GM12878 (cell line): ENCODE data around the gene PHLDB3. TPM values are rescaled to one million over a fixed set of nuclear protein-coding genes. Genes with fewer than 3 reads are reported as not detected.

Source experiments
- ATAC-seq: fragments of 200-7000 bp; cut with Tn5 transposase; 3 replicates; pipeline ENCODE4 v1.9.1; 2020; ENCODE audit warnings: mild to moderate bottlenecking, moderate library complexity
- BruUV-seq: library from RNA; stranded (reverse); fragments of 400-500 nt; replicated peaks from 2 replicates; lab custom pipeline; 2021; lab: Mats Ljungman, UMichigan
- CTCF ChIA-PET: fragments of 300-600 bp; sonication (Branson Sonifier 250); formaldehyde crosslinking; extraction: SDS; loops from one replicate; lab custom pipeline; 2021; ENCODE audit warnings: inconsistent platforms; lab: Yijun Ruan, JAX
- POLR2A ChIA-PET: fragments of 350-600 bp; formaldehyde crosslinking; extraction: SDS; loops from one replicate; lab custom pipeline; 2021; ENCODE audit warnings: inconsistent platforms; lab: Charles Lee
- RAD21 ChIA-PET: fragments of 300-600 bp; sonication (Branson Sonifier 250); formaldehyde crosslinking; loops from one replicate; lab custom pipeline; 2023; ENCODE audit warnings: antibody characterized with exemption; ENCODE audit not compliant: unreplicated experiment; lab: Charles Lee
- SMC1A ChIA-PET: fragments of 300-600 bp; sonication (Branson Sonifier 250); formaldehyde crosslinking; loops from one replicate; lab custom pipeline; 2023; ENCODE audit not compliant: unreplicated experiment, uncharacterized antibody; lab: Charles Lee
- DNase-seq: peaks from one replicate; pipeline ENCODE4 v3.0.0-alpha.2; 2011; ENCODE audit warnings: low read depth, low spot score
- FAIRE-seq: peaks from 3 replicates; lab custom pipeline; 2011; peaks lifted over from hg19 to GRCh38; lab: Jason Lieb, UNC
- H2AFZ ChIP-seq: 2 replicates; pipeline ENCODE4 v1.6.0; 2011; ENCODE audit warnings: low read depth, low read length, control low read depth; ENCODE audit not compliant: control insufficient read depth
- H3K27ac ChIP-seq: 2 replicates; pipeline ENCODE4 v1.5.1; 2011; ENCODE audit warnings: control low read depth; ENCODE audit not compliant: control insufficient read depth, insufficient read depth
- H3K27me3 ChIP-seq, 2 experiments: replicated peaks in 1 of 2; 2 replicates each; pipeline versions ENCODE4 v1.6.0 to v1.6.1; 2011; ENCODE audit warnings: low read length in 1 of 2; ENCODE audit not compliant: control insufficient read depth in 2 of 2, insufficient read depth in 2 of 2
- H3K36me3 ChIP-seq, 2 experiments: 2 replicates each; pipeline ENCODE4 v1.5.1; 2011; ENCODE audit warnings: low read length in 1 of 2; ENCODE audit not compliant: control insufficient read depth in 2 of 2, insufficient read depth in 2 of 2
- H3K4me1 ChIP-seq: 2 replicates; pipeline ENCODE4 v1.6.1; 2011; ENCODE audit warnings: mild to moderate bottlenecking, low read length, moderate library complexity, mixed read lengths; ENCODE audit not compliant: control insufficient read depth, insufficient read depth
- H3K4me2 ChIP-seq: 2 replicates; pipeline ENCODE4 v1.6.0; 2011; ENCODE audit warnings: control low read depth; ENCODE audit not compliant: control insufficient read depth, insufficient read depth
- H3K4me3 ChIP-seq: fragments of 200-600 bp; sonication (generic); 2 replicates; pipeline ENCODE4 v1.5.1; 2016
- H3K79me2 ChIP-seq: 2 replicates; pipeline ENCODE4 v1.6.0; 2011; ENCODE audit warnings: low read length; ENCODE audit not compliant: control insufficient read depth, insufficient read depth
- H3K9ac ChIP-seq: 2 replicates; pipeline ENCODE4 v1.8.0; 2011; ENCODE audit warnings: low read length, control low read depth, mixed read lengths; ENCODE audit not compliant: control insufficient read depth, insufficient read depth
- H3K9me3 ChIP-seq: replicated peaks from 3 replicates; pipeline ENCODE4 v1.5.1; 2011; ENCODE audit warnings: mild to moderate bottlenecking, low read length; ENCODE audit not compliant: control insufficient read depth, insufficient read depth
- H4K20me1 ChIP-seq: 2 replicates; pipeline ENCODE4 v1.6.0; 2011; ENCODE audit not compliant: control insufficient read depth, insufficient read depth
- HDGF ChIP-seq: fragments of 450-650 bp; IDR thresholded peaks from 2 replicates; pipeline ENCODE4 v1.6.1; 2016; ENCODE audit warnings: antibody characterized with exemption
- SMC3 ChIP-seq: IDR thresholded peaks from 2 replicates; pipeline ENCODE4 v1.6.1; 2011; ENCODE audit warnings: low read length, improper control_type of control experiment, borderline replicate concordance
- ZBTB11 ChIP-seq: fragments of 450-650 bp; formaldehyde crosslinking; IDR thresholded peaks from 2 replicates; pipeline ENCODE4 v1.5.0; 2022; ENCODE audit warnings: mild to moderate bottlenecking, missing genetic modification characterization
- WGBS: methylation state at CpG from one replicate; pipeline ENCODE4 v1.1.6; 2016; ENCODE audit warnings: low lambda C conversion rate; ENCODE audit not compliant: insufficient replicate concordance, insufficient coverage; ENCODE audit errors: missing lambda C conversion rate; 5-methylcytosine and 5-hydroxymethylcytosine counted together
- in situ Hi-C: fragments of 300-500 bp; cut with MboI; formaldehyde crosslinking; loops from 9 replicates; pipeline ENCODE4 v1.14.3; 2018; ENCODE audit warnings: mixed read lengths
- intact Hi-C: fragments of 100-400 bp; cut with micrococcal nuclease; formaldehyde crosslinking; loops from one replicate; pipeline ENCODE4 v1.14.2; 2022; ENCODE audit not compliant: unreplicated experiment
- polyA plus RNA-seq, 11 experiments: library from polyadenylated mRNA; depleted of rRNA in 4 of 11; unstranded in 6 of 11; stranded (reverse) in 5 of 11; fragments of >200 nt; fragmentation: Nextera tagmentation in 4 of 11; fragmentation: Illumina TruSeq in 1 of 11; extraction: Ambion mirVana in 4 of 11; extraction: Trizol in 1 of 11; gene quantifications; 1 replicate in 1 of 11; 2 replicates in 10 of 11; pipeline versions ENCODE4 v1.2.1 to v1.2.3, GENCODE V29; 2011 to 2016; ENCODE audit warnings: inconsistent platforms in 2 of 11, missing spikeins in 2 of 11, low read depth in 1 of 11
- total RNA-seq, 4 experiments: library from RNA; depleted of rRNA in 3 of 4; stranded (reverse); fragments of >200 nt in 3 of 4; fragmentation: Illumina TruSeq in 1 of 4; extraction: Trizol in 1 of 4; gene quantifications; 2 replicates each; pipeline versions ENCODE4 v1.2.1 to v1.2.3, GENCODE V29; 2013 to 2021

The PHLDB3 gene
- total and polyA plus RNA-seq, 10 of the 15 experiments (the other 5 are each of a cell fraction or from before 2014, with no cell fraction given): 0.13 to 13.0 (median 5.5) TPM

GRCh38 chr19:43430976-43431375, 73.6 kb downstream of the PHLDB3 start:
- Histone ChIP-seq H3K36me3 (no peaks in the 10 kb centered on the region), H3K4me2 (no peak overlapping the region), H3K4me1 (no peaks in the 10 kb centered on the region), H3K27me3 (no peaks in the 10 kb centered on the region), H3K79me2 (no peaks in the 10 kb centered on the region), H3K4me3 (no peak overlapping the region), H3K9ac (no peak overlapping the region), H3K9me3 (no peaks in the 10 kb centered on the region), H4K20me1 (no peaks in the 10 kb centered on the region), H3K27ac (no peak overlapping the region), H2AFZ (no peak overlapping the region)
- FAIRE-seq: no peak
- WGBS: 63% methylated on average over 9 of the region's 9 CpGs
- ChIA-PET CTCF (interaction anchor here (2.7 to 5.1 kb wide), 2 partner anchors 89 to 93 kb away, joined by 11 to 65 read pairs; no protein-coding TSS in a partner anchor), SMC1A (no interaction called here), RAD21 (no interaction called here), POLR2A (no interaction called here)
- in situ Hi-C loops: no loop called here
- intact Hi-C loops: no loop called here
- no peak for ATAC-seq
- BruUV-seq: no TSS peak
- no peak for DNase-seq
- no peak for TF ChIP-seq SMC3
- TF ChIP-seq ZBTB11 (CRISPR knock-in tag): no peak
- no peak for TF ChIP-seq HDGF
